ENCODE results near the gene ABCD3.
"Not testable (repeated sequence)": the region's sequence is repeated elsewhere in the genome, so short reads cannot be mapped to it uniquely, and the experiment has no call there.

Gene ABCD3

DNA sequence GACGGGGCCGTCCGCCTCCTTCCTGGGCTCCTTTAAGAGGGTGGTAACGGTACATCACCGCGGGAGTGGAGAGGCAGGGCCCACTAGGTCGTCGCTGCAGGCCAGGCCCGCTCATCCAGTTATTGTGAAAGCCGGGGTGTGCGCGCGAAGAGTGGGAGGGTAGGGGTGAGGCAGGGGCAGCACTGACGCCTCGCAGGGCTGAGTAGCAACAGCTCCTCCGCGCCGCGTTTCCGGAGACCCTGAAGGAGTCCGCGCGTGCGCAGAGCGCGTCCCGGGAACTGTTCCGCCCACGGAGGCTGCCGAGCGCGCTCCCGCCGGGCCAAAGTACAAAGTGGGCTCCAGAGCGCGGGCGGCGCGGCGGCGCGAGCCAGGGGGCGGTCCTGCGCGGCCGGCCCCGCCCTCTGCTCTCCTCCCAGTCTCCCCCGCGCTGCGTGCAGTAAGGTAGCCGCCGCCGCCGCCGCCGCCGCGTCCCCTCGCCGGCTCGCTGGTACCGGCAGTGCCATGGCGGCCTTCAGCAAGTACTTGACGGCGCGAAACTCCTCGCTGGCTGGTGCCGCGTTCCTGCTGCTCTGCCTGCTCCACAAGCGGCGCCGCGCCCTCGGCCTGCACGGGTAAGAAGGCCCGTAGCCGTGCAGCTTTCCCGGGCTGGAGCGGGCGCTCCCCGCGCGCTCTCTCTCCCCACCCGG is at the start of gene ABCD3:
Gene ABCD3 (plus strand): TSS at position 412 of the 686 bp plus-strand sequence. CDS start 90 bp downstream, at position 502.
- DNase-seq, result peak; percentile 92

DNA sequence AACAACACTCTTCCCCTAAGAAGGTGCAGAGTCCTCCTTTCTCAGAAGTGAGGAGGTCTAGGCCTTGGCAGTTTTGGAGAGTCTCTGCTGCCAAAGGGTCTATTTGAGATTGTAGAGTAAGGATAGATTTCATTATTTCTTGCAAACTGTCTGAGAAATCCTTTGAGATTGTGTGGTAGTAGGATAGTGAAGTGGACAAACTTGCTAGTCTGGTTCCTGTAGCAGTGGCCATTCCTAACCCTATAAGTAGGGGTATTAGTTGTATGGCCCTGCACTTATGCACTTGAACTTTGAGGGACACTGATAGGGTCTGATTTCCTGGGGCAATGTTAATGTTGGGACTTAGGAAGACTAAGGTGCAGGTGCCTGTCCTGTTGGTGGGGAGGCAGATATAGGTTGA is 45.4 kb upstream of the ABCD3 start:
- not testable (repeated sequence) for DNase-seq

DNA sequence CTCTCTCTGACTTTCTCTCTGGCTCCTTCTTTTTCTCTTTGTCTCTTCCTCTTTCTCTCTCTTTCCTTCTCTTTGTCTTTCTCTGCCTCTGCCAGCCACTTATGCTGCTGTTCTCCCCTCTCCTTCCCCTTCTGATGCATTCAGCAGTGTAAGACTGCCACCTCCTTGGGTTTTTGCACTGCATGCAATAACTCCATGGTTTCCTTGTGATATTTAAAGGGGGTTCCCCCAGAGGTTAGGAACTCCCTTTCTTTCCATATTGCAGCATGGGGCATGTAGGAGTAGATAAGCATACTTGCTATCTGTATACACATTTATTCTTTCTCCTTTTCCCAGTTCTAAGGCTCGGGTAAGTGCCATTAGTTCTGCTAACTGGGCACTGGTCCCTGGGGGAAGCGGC is 44.9 kb upstream of the ABCD3 start:
- not testable (repeated sequence) for DNase-seq

DNA sequence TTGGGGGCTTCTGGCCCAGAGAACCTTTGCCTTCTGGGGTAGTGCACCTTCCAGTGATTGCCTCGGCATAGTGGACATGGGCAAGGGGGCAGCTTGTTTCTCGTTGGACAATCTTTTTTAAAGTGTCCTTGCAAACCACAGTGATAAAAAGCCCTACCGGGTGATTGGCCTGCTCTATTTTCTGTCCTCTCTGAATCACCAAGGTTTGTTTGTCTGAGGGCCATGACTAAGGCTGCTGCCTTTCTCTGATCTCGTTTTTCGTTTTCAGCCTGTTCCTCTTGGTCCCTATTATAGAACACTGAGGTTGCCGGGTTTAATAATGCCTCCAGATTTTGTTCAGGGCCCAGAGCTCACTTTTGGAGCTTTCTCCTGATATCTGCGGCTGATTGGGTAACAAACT is 42.5 kb upstream of the ABCD3 start:
- not testable (repeated sequence) for DNase-seq

DNA sequence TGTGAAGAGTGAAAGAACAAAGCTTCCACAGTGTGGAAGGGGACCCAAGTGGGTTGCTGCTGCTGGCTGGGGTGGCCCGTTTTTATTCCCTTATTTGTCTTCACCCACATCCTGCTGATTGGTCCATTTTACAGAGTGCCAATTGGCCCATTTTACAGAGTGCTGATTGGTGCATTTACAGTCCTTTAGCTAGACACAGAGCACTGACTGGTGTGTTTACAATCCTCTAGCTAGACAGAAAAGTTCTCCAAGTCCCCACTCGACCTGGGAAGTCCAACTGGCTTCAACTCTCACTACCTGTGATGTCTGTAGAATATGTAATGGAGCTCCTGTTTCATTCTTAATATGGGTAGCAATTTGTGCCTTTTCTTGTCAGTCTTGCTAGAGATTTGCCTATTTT is 39.7 kb upstream of the ABCD3 start:
- DNase-seq, result not testable (repeated sequence)

DNA sequence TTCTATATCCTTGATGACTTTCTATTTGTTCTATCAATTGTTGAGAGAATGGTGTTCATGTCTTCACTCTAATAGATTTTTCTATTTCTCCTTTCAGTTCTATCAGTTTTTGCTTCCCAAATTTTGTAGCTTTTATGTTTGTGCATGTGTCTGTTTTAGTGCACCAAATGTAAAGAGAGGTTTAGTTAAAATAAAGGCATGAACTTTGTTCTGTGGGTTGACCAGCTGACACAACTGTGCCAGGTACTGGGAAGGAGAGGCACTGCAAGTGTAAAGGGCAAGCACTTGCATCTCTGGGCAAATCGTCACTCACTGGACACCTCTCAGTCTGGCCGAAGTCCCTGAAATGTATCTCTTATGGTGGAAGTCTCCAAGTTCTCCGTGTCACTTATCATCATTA is 38.6 kb upstream of the ABCD3 start:
- DNase-seq, result no peak

DNA sequence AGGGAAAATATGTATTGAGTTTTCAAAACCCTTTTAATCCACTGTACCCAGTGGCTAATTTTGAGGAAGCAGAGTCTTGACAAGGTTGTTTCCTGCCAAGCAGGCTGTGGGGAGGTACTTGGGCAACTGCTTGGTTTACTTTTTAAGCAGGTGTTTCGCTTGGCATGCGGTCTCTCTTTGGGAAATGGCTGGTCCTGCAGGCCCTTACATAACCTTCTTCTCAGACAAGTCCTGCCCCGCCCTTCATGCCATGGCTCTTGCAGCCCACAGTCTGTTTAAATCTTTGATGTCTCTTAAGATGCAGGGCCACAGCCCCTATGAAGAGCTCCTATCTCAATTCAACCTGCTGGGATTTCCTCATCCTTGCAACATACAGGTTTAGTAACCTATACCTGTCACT is 36.0 kb upstream of the ABCD3 start:
- no peak for DNase-seq

DNA sequence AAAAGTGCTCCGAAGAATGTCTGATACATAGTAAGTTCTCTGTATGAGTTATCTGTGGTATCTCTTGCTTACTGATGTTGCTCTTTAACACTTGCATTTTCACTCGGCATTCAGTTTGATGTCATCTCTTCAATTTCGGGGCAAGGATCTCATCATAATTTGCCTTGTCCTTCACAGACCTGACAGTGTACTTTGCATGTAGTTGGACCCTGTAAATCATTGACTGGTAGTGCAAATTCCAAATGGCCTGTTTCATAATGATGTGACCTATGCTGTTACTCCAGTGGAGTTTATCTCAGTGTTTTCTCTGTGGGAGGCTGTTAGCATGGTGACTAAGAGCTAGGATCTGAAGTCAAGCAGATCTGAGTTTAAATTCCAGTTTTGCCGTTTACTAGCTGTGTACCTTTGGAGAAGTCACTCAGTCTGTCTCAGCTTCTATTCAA is 34.2 kb upstream of the ABCD3 start:
- no peak for DNase-seq

DNA sequence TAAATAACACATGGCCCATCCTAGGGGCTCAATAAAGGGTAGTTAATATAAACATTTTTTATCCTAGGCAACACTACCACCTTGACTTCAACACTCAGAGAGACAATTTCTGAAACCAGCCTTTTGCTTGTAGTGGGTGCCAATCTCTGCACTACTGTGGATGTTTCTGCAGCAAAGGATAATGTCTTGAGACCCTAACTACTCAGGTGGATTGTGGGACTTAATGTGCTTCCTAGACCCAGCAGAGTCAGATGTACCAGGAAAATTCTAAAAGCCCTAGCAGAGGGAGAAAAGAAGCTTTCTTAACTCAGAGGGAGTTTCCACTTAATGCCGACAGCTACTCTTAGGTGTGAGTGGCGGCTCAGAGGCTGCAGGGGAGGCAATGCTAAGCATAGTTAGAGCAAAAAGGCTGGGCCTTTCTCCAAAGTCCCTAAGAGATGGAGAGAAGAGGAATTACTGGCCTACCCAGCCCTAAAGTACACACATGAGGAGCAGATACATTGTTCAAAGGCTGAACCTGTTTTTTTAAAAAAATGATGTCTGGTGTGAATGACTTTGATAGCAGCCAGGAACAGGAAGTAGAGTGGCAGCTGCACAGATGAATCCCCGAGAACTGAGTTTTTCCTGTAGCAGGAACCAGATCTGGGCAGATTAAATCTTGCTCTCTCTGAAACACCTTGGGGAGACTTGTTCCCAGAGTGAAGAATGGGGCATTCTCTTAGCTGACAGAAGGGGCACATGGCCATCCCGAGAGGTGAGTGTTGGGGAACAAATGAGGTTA is 33.5 kb upstream of the ABCD3 start:
- peak; percentile 36 for DNase-seq

DNA sequence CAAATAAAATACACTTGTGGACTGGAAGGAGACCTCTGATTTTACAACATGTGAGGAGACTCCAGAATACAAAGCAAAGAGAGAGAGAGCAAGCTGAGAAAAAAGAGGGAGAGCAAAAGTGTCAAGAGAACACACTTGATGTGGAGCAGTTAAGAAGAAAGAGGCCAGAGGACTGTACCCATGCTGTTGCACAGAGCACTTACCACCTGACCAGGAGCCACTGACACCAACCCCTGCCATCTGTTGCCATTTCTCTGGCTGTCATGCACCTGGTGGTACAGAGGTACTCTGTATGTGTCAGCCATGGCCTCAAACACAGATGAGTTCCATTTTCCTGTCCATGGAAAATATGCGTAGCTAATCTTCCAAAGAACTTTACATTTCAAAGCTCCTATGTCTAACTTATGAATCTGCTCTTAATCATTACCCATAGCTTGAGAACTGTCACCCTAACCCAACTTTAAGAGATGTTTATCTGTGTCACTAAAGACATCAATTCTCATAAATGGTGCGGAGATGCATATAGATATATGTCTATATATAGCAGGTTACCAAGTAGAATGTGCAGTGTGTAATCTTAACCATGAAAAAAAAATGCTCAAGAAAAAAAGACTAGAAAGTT is 32.8 kb upstream of the ABCD3 start:
- peak; percentile 11 for DNase-seq

DNA sequence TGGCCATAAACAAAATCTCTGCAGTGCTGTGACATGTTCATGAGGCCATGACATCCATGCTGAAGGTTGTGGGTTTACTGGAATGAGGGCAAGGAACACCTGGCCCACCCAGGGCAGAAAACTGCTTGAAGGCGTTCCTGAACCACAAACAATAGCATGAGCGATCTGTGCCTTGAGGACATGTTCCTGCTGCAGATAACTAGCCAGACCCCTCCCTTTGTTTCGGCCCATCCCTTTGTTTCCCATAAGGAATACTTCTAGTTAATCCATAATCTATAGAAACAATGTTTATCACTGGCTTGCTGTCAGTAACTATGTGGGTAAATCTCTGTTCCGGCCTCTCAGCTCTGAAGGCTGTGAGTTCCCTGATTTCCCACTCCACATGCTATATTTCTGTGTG is 28.9 kb upstream of the ABCD3 start:
- no peak for DNase-seq

DNA sequence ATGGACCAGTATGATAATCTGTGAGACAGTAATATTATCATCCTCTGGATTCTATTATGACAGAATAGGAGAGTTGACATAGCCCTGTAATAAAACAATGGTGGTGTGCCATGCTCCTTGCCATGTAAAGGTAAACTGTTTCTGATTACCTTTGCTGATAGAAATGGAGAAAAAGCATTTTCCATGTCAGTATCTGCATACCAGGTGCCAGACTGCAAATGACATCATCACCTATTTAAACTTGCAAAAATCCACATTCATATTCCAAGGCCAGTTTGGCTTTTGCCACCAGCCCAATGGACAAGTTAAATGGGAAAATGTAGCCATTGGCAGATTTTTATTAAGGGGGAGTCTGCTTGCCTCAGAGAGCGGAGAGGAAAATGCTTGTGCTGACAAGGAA is 23.9 kb upstream of the ABCD3 start:
- no peak for DNase-seq

DNA sequence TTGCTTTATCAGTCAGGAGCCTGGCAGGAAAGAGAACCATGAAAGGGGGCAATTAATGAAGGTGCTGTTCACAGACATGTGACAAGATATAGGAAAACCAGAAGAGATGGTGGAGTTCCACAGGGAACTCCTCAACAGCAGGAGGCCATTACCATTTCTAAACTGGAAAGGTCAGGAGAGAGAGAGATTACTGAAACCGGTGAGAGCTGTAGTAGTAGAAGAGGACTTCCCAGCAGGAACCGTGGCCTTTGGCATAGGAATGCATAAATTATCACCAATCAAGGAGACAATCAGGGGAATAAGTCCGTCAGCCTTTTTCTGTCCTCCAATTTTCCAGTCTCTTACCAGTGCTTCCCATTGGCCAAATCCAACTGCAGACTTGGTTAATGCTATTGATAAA is 23.0 kb upstream of the ABCD3 start:
- no peak for DNase-seq

DNA sequence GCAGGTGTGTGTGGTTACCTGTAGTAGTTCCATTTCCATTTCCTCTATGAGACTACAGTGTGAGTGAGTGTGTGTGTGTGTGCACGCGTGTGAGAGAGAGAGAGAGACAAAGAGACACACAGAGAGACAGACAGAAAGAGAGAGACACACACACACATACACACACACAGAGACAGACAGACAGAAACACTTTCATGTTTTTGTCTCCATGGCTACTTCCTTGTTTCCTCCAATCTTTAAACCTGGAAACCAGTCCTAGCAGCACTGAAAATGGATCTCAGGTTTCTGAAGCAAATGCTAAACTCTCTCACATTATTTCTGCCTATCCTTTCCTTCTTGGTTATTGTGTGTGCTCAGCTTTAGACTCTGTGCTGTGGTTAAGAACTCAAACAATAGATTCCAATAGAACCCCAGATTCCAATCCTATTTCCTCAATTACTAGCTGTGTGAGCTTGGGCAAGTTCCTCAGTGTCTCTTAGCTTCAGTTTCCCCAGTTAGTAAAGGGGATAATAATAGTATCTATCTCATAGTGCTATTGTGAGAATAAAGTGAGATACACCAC is 22.4 kb upstream of the ABCD3 start:
- no peak for DNase-seq

DNA sequence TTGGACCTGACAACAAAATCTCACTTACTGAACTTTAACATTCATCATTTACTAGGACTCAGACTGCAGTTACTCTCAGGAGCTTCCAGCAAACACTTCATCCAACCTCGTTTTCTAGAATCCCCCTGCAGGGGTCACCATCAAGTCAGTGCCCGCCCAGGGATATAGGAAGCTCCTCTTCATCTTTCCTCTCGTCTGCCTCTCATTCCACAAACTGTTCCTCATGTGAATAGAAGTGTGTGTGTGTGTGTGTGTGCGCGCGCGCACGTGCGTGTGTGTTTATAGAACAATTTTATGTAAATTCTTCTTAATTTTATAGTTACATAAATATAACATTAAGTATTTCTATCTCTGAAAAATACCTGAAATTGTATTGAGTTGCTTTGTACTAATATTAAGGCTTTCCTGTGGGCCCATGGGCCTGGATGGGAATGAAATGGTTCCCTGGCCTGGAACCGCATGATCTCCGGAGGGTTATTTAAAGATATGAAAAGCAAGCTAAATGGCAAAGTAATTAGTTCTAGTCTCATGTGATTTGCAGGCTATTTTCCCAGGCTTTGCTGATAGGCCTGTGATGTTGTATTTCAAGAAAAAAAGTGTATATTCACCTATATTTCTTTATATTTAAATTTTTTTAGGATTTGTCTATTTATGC is 21.7 kb upstream of the ABCD3 start:
- DNase-seq, result no peak

DNA sequence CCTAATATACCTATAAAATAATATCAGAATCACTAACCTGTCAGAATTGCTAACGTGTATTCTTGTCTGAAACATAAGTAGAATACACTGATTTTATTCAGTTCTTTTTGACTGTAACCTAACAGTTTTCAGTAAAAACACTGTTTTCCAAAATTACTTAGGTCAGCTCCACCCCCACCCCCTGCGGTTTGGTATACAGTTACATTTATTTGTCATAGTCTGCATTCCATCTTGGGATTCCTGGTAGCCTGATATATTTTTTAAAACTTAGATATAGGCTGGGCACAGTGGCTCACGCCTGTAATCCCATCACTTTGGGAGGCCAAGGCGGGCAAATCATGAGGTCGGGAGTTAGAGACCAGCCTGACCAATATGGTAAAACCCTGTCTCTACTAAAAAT is 19.8 kb upstream of the ABCD3 start:
- no peak for DNase-seq

DNA sequence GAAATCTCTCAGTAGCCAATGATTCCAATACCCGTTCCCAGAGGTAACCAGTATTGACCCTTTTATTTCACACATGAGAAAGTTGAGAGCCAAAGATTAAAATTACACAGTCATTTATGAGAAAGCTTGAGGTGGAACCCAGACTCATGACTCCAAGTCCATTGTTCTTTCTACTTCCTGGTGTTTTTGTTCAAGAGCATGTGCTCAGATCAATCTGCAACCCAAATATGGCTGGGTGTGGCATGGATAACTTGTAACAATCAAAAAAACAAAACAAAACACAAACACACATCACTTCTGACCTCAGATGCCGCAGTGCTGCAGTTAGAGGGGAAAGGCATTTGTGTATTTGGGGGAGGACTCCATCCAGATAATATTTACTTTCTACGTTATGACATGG is 18.7 kb upstream of the ABCD3 start:
- no peak for DNase-seq

DNA sequence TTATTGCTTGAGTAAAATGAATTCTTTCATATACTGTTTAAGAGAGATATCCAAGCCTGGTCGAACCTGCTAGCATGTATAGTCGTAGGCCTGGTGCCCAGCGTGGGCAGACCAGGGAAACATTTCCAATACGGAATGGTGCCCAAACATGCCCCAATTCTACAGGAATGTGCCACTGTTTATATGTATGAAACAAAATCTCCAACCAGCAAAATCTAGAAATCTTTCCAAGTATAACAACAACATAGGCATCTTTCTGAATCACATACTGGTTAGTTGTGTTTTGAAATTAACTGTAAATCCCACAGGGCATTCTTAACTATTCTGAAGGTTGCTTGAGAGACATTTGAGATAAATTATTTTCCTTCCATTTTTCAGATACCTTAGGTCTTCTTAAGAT is 17.0 kb upstream of the ABCD3 start:
- DNase-seq, result no peak

DNA sequence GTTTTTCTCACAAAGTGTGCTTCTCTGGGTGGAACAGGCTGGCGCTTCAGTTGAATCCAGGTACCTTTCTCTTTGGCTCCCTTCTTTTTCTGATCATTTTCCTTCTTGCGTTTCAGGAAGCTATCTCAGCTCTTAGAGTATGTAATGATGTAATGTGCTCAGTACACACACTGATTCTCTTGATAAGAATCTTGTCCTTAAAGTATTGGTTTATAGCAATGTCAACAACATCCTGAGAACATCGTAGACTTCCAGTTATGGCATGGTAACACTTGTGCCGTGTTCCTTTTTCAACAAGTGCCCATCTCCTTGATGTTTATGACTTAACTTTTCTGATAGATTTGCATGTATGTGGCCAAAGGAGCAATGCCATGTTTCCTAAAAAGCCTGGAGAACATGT is 11.7 kb upstream of the ABCD3 start:
- no peak for DNase-seq

DNA sequence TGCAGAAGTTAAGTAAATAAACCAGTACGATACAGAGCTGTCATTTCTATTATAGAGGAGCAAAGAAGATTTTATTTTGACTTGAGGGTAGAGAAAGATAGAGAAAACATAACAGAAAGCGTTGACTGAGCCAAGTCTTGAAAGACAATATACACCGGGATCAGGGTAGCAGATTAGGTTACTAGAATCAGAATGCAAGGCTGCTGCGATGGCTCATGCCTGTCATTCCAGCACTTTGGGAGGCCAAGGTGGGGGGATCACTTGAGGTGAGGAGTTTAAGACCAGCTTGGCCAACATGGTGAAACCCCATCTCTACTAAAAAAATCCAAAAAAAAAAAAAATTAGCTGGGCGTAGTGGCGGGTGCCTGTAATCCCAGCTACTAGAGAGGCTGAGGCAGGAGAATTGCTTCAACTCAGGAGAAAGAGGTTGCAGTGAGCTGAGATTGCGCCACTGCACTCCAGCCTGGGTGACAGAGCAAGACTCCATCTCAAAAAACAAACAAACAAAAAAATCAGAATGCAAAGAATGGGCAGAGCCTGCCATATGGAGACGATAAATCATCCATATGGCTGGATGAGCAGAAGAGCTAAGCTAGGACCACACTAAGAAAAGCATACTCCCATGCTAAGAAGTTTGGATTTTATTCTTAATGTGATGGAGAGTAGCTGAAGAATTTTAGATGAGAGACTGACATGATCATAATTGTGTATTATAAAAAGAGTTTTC is 9.9 kb upstream of the ABCD3 start:
- no peak for DNase-seq

DNA sequence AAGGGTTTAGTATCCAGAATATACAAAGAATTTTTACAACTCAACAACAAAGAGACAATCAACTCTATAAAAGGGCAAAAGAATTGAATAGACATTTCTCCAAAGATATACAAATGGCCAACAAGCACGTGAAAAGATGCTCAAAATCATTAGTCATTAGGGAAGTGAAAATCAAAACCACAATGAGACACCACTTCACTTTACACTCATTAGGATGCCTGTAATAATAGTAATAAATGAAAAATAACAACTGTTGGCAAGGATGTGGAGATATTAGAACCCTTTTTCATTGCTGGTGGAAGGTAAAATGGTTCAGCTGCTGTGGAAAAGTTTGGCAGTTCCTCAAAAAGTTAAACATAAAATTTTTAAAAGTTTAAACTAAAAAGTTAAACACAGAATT is 7.0 kb upstream of the ABCD3 start:
- no peak for DNase-seq

DNA sequence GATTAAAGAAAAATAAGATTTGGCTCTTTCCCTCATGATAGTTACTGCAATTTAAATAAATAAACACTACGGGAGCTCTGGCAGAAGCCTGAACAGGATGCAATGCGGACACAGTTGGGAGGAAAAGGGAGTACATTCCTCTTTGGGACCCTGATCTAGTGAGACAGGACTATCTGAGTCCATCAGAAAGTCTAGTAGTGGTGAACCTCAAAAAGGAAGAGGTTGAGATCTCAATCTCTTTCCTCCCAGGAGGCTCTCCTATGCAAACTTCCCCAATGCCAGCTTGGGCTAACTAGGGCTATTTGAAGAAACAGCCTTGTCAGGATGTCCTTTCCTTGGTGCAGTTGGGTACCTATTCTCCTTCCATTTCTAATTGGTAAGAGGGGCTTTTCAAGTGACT is 4.9 kb upstream of the ABCD3 start:
- no peak for DNase-seq
